Skeletal muscle satellite cell (primary cell): Measurements from ENCODE around the gene IGSF23.

ENCODE experiments used
- H3K27me3 ChIP-seq: 2 replicates; pipeline ENCODE4 v1.7.0; 2013; ENCODE audit warnings: low read length; ENCODE audit not compliant: control insufficient read depth, insufficient read depth
- H3K36me3 ChIP-seq: 2 replicates; pipeline ENCODE4 v1.7.0; 2013; ENCODE audit warnings: mild to moderate bottlenecking, control low read depth, low read length; ENCODE audit not compliant: insufficient read depth
- H3K4me1 ChIP-seq: 2 replicates; pipeline ENCODE4 v1.7.0; 2013; ENCODE audit warnings: low read length; ENCODE audit not compliant: control insufficient read depth, insufficient read depth
- H3K4me2 ChIP-seq: 2 replicates; pipeline ENCODE4 v1.7.0; 2013; ENCODE audit warnings: mild to moderate bottlenecking, low read length
- H3K4me3 ChIP-seq: 2 replicates; pipeline ENCODE4 v1.7.0; 2013; ENCODE audit warnings: low read length
- H3K9ac ChIP-seq: 2 replicates; pipeline ENCODE4 v1.7.0; 2013; ENCODE audit warnings: mild to moderate bottlenecking, low read depth, low read length, moderate library complexity
- H3K9me3 ChIP-seq: replicated peaks from 2 replicates; pipeline ENCODE4 v1.7.0; 2013; ENCODE audit warnings: mild to moderate bottlenecking, control low read depth, low read length

The IGSF23 gene

DNA sequence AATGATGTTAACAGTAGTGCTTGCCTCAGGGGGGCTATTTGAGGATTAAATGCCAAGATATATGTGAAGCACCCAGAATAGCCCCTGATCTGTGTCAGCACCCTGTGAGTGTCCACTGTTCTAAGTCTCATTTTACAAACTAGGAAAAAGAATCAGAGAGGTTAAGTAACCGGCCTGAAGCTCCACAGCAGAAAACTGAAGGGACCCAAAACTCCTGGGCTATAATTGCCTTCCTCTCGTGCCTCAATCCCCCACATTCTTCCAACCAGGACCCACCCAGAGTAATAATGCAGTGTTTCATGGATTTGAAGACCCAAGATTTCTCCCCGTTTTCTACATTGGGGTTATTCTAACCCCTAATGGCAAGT, 32.7 kb downstream of the IGSF23 start:
- Histone ChIP-seq H3K9ac (no peak overlapping the region), H3K4me3 (no peak overlapping the region)

GRCh38 chr19:44647144-44647543, 33.8 kb downstream of the IGSF23 start:
- Histone ChIP-seq H3K4me1 (peaks cover 25% of the 10 kb centered on the region), H3K9me3 (no peaks in the 10 kb centered on the region), H3K9ac (no peak overlapping the region), H3K4me2 (peak overlapping the region; percentile 53), H3K4me3 (no peak overlapping the region), H3K36me3 (peaks cover 33% of the 10 kb centered on the region), H3K27me3 (no peaks in the 10 kb centered on the region)

More for the DNA sequence above, 32.7 kb downstream of the IGSF23 start:
- H3K36me3 ChIP-seq, result peaks cover 26% of the 10 kb centered on the region
- H3K27me3 ChIP-seq, result no peaks in the 10 kb centered on the region
- peak overlapping the region; percentile 15 for H3K4me2 ChIP-seq
- no peaks in the 10 kb centered on the region for H3K9me3 ChIP-seq
- peaks cover 26% of the 10 kb centered on the region for H3K4me1 ChIP-seq

DNA sequence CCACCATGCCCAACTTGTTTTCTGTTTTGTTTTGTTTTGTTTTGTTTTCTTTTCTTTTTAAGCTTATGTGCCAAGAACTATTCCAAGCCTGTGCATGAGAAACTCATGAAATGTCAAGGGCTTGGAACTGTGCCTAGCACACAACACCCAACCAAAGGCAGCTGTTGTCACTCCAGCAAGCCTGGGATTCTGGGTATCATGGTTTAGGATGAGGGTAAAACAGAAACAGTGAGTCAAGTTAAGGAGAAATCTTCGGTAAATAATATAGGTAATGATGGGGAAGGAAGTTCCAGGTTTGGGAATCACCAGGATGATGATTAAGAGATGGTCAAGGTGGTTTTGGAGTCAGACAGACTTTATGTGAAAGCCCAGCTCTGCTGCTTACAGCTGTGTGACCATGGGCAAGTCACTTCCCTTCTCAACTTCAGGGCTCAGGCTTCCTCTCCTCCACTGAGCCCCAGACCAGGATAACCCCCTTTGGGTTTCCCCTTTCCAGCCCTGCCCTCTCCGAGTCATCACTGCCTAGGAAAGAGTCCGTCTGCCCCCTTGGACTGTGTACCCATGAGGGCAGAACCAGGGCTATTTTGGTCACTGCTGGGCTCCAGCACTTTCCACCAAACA, 35.4 kb downstream of the IGSF23 start:
- Histone ChIP-seq H3K36me3 (peaks cover 43% of the 10 kb centered on the region), H3K9me3 (no peaks in the 10 kb centered on the region), H3K9ac (peak overlapping the region; percentile 18), H3K4me1 (peaks cover 25% of the 10 kb centered on the region), H3K4me3 (no peak overlapping the region), H3K4me2 (peak overlapping the region; percentile 33), H3K27me3 (no peaks in the 10 kb centered on the region)

GRCh38 chr19:44649578-44650145, 36.3 kb downstream of the IGSF23 start:
- Histone ChIP-seq H3K36me3 (peaks cover 49% of the 10 kb centered on the region), H3K9ac (no peak overlapping the region), H3K4me3 (no peak overlapping the region), H3K4me2 (no peak overlapping the region), H3K9me3 (no peaks in the 10 kb centered on the region), H3K4me1 (peaks cover 25% of the 10 kb centered on the region), H3K27me3 (no peaks in the 10 kb centered on the region)

GRCh38 chr19:44653343-44653742, 40.0 kb downstream of the IGSF23 start:
- H3K36me3 ChIP-seq, result peaks cover 73% of the 10 kb centered on the region
- no peaks in the 10 kb centered on the region for H3K27me3 ChIP-seq
- no peak overlapping the region for H3K4me2 ChIP-seq
- H3K4me3 ChIP-seq, result no peak overlapping the region
- H3K4me1 ChIP-seq, result peaks cover 9% of the 10 kb centered on the region
- no peak overlapping the region for H3K9ac ChIP-seq
- H3K9me3 ChIP-seq, result no peaks in the 10 kb centered on the region

DNA sequence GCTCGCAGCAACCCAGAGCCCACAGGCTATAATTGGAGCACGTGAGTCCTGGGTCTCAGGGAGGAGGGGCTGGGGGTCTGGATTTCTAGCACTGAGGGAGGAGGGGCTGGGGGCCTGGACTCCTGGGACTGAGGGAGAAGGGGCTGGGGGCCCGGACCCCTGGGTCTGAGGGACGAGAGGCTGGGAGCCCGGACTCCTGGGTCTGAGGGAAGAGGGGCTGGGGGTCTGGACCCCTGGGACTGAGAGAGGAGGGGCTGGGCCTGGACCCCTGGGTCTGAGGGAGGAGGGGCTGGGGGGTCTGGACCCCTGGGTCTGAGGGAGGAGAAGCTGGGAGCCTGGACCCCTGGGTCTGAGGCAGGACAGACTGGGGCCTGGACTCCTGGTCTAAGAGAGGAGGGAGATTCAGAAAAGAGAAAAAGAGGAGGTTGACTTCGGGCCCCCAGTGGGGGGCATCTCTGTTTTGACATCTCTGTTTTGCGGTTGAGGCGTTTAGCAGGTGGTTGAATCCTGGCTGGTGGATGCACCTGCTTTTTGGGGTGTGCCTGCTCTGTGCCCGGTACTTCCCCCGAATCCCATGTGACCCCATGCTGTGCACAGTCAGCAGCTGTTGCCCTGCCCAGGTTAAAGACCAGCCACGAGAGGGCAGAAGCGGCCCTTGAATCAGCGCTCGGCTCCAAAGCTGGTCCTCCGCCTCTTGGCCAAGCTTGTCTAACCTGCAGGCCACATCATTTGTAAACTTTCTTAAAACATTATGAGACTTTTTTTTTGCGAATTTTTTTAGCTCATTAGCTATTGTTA, 40.8 kb downstream of the IGSF23 start:
- no peaks in the 10 kb centered on the region for H3K9me3 ChIP-seq
- no peaks in the 10 kb centered on the region for H3K27me3 ChIP-seq
- H3K36me3 ChIP-seq, result peaks cover 77% of the 10 kb centered on the region
- H3K9ac ChIP-seq, result no peak overlapping the region
- H3K4me2 ChIP-seq, result no peak overlapping the region
- peaks cover under 1% of the 10 kb centered on the region for H3K4me1 ChIP-seq
- H3K4me3 ChIP-seq, result no peak overlapping the region

DNA sequence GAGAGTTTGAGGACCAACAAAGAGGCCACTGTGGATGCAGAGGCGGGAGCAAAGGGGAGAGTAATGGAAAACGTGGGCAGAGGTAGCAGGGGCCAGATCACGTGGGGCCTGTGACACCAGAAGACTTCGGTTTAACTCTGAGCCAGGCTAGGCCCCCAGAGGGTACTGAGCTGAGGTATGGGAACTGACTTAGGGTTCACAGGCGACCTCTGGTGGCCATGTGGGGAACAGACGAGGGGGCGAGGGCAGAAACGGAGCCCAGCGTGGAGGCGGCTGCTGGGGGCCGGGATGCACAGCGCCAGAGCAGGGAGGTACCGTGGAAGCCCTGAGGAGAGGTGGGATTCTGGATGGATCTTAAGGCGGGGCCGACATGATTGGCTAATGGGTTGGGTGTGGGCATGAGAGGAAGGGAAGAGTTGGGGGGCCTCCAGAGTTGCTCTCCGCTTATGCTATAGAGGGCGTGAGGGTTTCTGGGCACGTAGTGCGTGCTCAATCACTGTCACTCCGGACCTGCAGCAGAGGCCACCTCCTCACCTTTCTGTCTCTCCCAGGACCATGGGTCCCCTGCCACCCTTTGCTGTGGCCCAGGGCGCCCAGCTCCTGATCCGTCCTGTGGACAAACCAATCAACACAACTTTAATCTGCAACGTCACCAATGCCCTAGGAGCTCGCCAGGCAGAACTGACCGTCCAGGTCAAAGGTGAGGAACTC, 44.0 kb downstream of the IGSF23 start:
- Histone ChIP-seq H3K4me3 (no peak overlapping the region), H3K36me3 (peaks cover 80% of the 10 kb centered on the region), H3K9me3 (no peaks in the 10 kb centered on the region), H3K9ac (no peak overlapping the region), H3K4me1 (peaks cover 8% of the 10 kb centered on the region), H3K4me2 (no peak overlapping the region), H3K27me3 (no peaks in the 10 kb centered on the region)

- Histone ChIP-seq H3K9me3 (no peaks in the 10 kb centered on the region), H3K36me3 (peaks cover 82% of the 10 kb centered on the region), H3K4me1 (peaks cover 15% of the 10 kb centered on the region)
These were observed 44.8 kb downstream of the IGSF23 start for GRCh38 chr19:44658069-44658733.

GRCh38 chr19:44660081-44660480, 46.7 kb downstream of the IGSF23 start:
- Histone ChIP-seq H3K9ac (no peak overlapping the region), H3K4me1 (peaks cover 16% of the 10 kb centered on the region), H3K9me3 (no peaks in the 10 kb centered on the region), H3K4me3 (no peak overlapping the region), H3K36me3 (peaks cover 75% of the 10 kb centered on the region), H3K27me3 (no peaks in the 10 kb centered on the region), H3K4me2 (no peak overlapping the region)

More at GRCh38 chr19:44658069-44658733, 44.8 kb downstream of the IGSF23 start:
- no peak overlapping the region for H3K4me2 ChIP-seq
- no peaks in the 10 kb centered on the region for H3K27me3 ChIP-seq
- H3K4me3 ChIP-seq, result no peak overlapping the region
- no peak overlapping the region for H3K9ac ChIP-seq

GRCh38 chr19:44661205-44661604, 47.8 kb downstream of the IGSF23 start:
- Histone ChIP-seq H3K4me2 (no peak overlapping the region), H3K36me3 (peaks cover 64% of the 10 kb centered on the region), H3K9ac (no peak overlapping the region), H3K27me3 (no peaks in the 10 kb centered on the region), H3K4me3 (no peak overlapping the region), H3K9me3 (no peaks in the 10 kb centered on the region), H3K4me1 (peaks cover 16% of the 10 kb centered on the region)

GRCh38 chr19:44661904-44662303, 48.5 kb downstream of the IGSF23 start:
- Histone ChIP-seq H3K9ac (no peak overlapping the region), H3K9me3 (no peaks in the 10 kb centered on the region), H3K36me3 (peaks cover 60% of the 10 kb centered on the region), H3K4me3 (no peak overlapping the region), H3K4me2 (no peak overlapping the region), H3K4me1 (peaks cover 16% of the 10 kb centered on the region), H3K27me3 (no peaks in the 10 kb centered on the region)
